A673 (cell line): ENCODE results near the gene AIFM3.

ENCODE experiments used
- EZH2 ChIP-seq: fragments of 200-600 bp; sonication (generic); IDR thresholded peaks from 2 replicates; pipeline ENCODE4 v1.6.1; 2017; ENCODE audit warnings: borderline replicate concordance, low read depth, mild to moderate bottlenecking, mixed read lengths, antibody characterized with exemption, low read length; ENCODE audit not compliant: poor library complexity, severe bottlenecking
- TF ChIP-seq, protein P1 (sequence below): fragments of 300-800, 200-600 bp; sonication (generic); conservative IDR thresholded peaks from 2 replicates; pipeline ENCODE4 v1.5.1; 2017; ENCODE audit warnings: low read depth, mild to moderate bottlenecking, antibody characterized with exemption, low read length, moderate library complexity, mixed read lengths

- TF ChIP-seq, protein P1, sequence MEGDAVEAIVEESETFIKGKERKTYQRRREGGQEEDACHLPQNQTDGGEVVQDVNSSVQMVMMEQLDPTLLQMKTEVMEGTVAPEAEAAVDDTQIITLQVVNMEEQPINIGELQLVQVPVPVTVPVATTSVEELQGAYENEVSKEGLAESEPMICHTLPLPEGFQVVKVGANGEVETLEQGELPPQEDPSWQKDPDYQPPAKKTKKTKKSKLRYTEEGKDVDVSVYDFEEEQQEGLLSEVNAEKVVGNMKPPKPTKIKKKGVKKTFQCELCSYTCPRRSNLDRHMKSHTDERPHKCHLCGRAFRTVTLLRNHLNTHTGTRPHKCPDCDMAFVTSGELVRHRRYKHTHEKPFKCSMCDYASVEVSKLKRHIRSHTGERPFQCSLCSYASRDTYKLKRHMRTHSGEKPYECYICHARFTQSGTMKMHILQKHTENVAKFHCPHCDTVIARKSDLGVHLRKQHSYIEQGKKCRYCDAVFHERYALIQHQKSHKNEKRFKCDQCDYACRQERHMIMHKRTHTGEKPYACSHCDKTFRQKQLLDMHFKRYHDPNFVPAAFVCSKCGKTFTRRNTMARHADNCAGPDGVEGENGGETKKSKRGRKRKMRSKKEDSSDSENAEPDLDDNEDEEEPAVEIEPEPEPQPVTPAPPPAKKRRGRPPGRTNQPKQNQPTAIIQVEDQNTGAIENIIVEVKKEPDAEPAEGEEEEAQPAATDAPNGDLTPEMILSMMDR: no peak
- TF ChIP-seq EZH2: no peak
Observed at GRCh38 chr22:20998411-20999336, 31.6 kb downstream of the AIFM3 start.
